HG03097 (cell line): Measurements from ENCODE around the gene TCHP.
A peak's percentile ranks its signal among the peaks of the same experiment; 100 is the strongest.
"Not testable (repeated sequence)": the region's sequence is repeated elsewhere in the genome, so short reads cannot be mapped to it uniquely, and the experiment has no call there.

Source experiments
- ATAC-seq: cut with Tn5 transposase; IDR thresholded peaks from one replicate; pipeline ENCODE4 v1.9.1; 2021; ENCODE audit not compliant: unreplicated experiment, low FRiP score

Gene TCHP

GRCh38 chr12:109899783-109900751 is at the start of gene TCHP:
TCHP (plus strand) TSS chr12:109900274; CDS start chr12:109903027, 2,753 bp downstream.
- peak; percentile 67 for ATAC-seq

- not testable (repeated sequence) for ATAC-seq
Measured at GRCh38 chr12:109850518-109850917, 49.6 kb upstream of the TCHP start.

GRCh38 chr12:109855377-109855776 is 44.7 kb upstream of the TCHP start:
- no peak for ATAC-seq

- no peak for ATAC-seq
Measured at GRCh38 chr12:109857715-109858114, 42.4 kb upstream of the TCHP start.

- no peak for ATAC-seq
Measured at GRCh38 chr12:109858764-109859163, 41.3 kb upstream of the TCHP start.

GRCh38 chr12:109860977-109861376 is 39.1 kb upstream of the TCHP start:
- ATAC-seq = no peak

- no peak for ATAC-seq
Measured at GRCh38 chr12:109861689-109862314, 38.3 kb upstream of the TCHP start.

- ATAC-seq = not testable (repeated sequence)
Measured at GRCh38 chr12:109862491-109862890, 37.6 kb upstream of the TCHP start.

GRCh38 chr12:109863847-109864712 is 36.0 kb upstream of the TCHP start:
- no peak for ATAC-seq

- ATAC-seq = no peak
Measured at GRCh38 chr12:109864916-109865315, 35.2 kb upstream of the TCHP start.

GRCh38 chr12:109868182-109869051 is 31.7 kb upstream of the TCHP start:
- no peak for ATAC-seq

- ATAC-seq = no peak
Measured at GRCh38 chr12:109870648-109871047, 29.4 kb upstream of the TCHP start.

- ATAC-seq = no peak
Measured at GRCh38 chr12:109871668-109872314, 28.3 kb upstream of the TCHP start.

GRCh38 chr12:109873653-109874052 is 26.4 kb upstream of the TCHP start:
- no peak for ATAC-seq

GRCh38 chr12:109875572-109876131 is 24.4 kb upstream of the TCHP start:
- no peak for ATAC-seq

- ATAC-seq = no peak
Measured at GRCh38 chr12:109876406-109876805, 23.7 kb upstream of the TCHP start.

GRCh38 chr12:109877504-109878246 is 22.4 kb upstream of the TCHP start:
- no peak for ATAC-seq

- ATAC-seq = no peak
Measured at GRCh38 chr12:109878247-109878625, 21.8 kb upstream of the TCHP start.
